Keratinocyte (primary cell): ENCODE measurements around the gene LARGE1. TPM values are rescaled to one million over a fixed set of nuclear protein-coding genes. Genes with fewer than 3 reads are reported as not detected.

Experiments
- DNase-seq: peaks from one replicate; pipeline ENCODE4 v3.0.0-alpha.2; 2011; ENCODE audit warnings: low read depth, missing footprints, low spot score
- FAIRE-seq: peaks from 2 replicates; lab custom pipeline; 2011; peaks lifted over from hg19 to GRCh38; lab: Jason Lieb, UNC
- H2AFZ ChIP-seq: 2 replicates; pipeline ENCODE4 v1.6.0; 2012; ENCODE audit warnings: low read length, control low read depth, inconsistent platforms; ENCODE audit not compliant: control insufficient read depth
- H3K27ac ChIP-seq: 2 replicates; pipeline ENCODE4 v1.5.1; 2011; ENCODE audit warnings: low read length; ENCODE audit not compliant: control insufficient read depth, insufficient read depth
- H3K27me3 ChIP-seq: 3 replicates; pipeline ENCODE4 v1.6.0; 2011; ENCODE audit warnings: low read length; ENCODE audit not compliant: control insufficient read depth, insufficient read depth; ENCODE audit errors: extremely low read depth
- H3K36me3 ChIP-seq, 2 experiments: 2 replicates in 1 of 2; 3 replicates in 1 of 2; pipeline ENCODE4 v1.5.1; 2011; ENCODE audit warnings: low read length in 2 of 2, mild to moderate bottlenecking in 1 of 2; ENCODE audit not compliant: control insufficient read depth in 2 of 2, insufficient read depth in 2 of 2; ENCODE audit errors: extremely low read depth in 1 of 2
- H3K4me1 ChIP-seq: 3 replicates; pipeline ENCODE4 v1.5.1; 2011; ENCODE audit warnings: low read length; ENCODE audit not compliant: control insufficient read depth, insufficient read depth; ENCODE audit errors: extremely low read depth
- H3K4me2 ChIP-seq: 3 replicates; pipeline ENCODE4 v1.6.0; 2011; ENCODE audit warnings: low read depth, low read length; ENCODE audit not compliant: control insufficient read depth, insufficient read depth; ENCODE audit errors: extremely low read depth
- H3K4me3 ChIP-seq, 3 experiments: fragments of 200-600 bp in 1 of 3; sonication (generic) in 1 of 3; 2 replicates in 2 of 3; 3 replicates in 1 of 3; pipeline ENCODE4 v1.5.1; 2011 to 2016; ENCODE audit warnings: low read length in 3 of 3, mild to moderate bottlenecking in 3 of 3, control low read depth in 2 of 3, inconsistent platforms in 1 of 3, low read depth in 1 of 3, mixed read lengths in 1 of 3, mixed run types in 1 of 3, moderate library complexity in 1 of 3; ENCODE audit not compliant: control insufficient read depth in 2 of 3, insufficient read depth in 2 of 3; ENCODE audit errors: extremely low read depth in 1 of 3
- H3K79me2 ChIP-seq: 2 replicates; pipeline ENCODE4 v1.6.0; 2012; ENCODE audit warnings: low read length; ENCODE audit not compliant: control insufficient read depth, insufficient read depth
- H3K9ac ChIP-seq: 3 replicates; pipeline ENCODE4 v1.6.0; 2011; ENCODE audit warnings: low read length; ENCODE audit not compliant: control insufficient read depth, insufficient read depth; ENCODE audit errors: extremely low read depth
- H3K9me1 ChIP-seq: 3 replicates; pipeline ENCODE4 v1.6.0; 2011; ENCODE audit warnings: low read length; ENCODE audit not compliant: control insufficient read depth, insufficient read depth; ENCODE audit errors: extremely low read depth
- H3K9me3 ChIP-seq: 2 replicates; pipeline ENCODE4 v1.5.1; 2012; ENCODE audit warnings: low read depth, low read length; ENCODE audit not compliant: control insufficient read depth
- H4K20me1 ChIP-seq: 3 replicates; pipeline ENCODE4 v1.6.0; 2011; ENCODE audit warnings: low read length; ENCODE audit not compliant: control insufficient read depth, insufficient read depth; ENCODE audit errors: extremely low read depth
- EZH2 ChIP-seq: IDR thresholded peaks from one replicate; pipeline ENCODE4 v1.6.1; 2012; ENCODE audit warnings: inconsistent platforms, mild to moderate bottlenecking, low read length, moderate library complexity
- dilution Hi-C: fragments of 300-500 bp; cut with MboI; formaldehyde crosslinking; loops from one replicate; pipeline ENCODE4 v1.7.0; 2020; ENCODE audit warnings: low sequenced_read_pairs; ENCODE audit not compliant: extremely low pct_ligation_motif_present
- polyA plus RNA-seq, 5 experiments: library from polyadenylated mRNA; depleted of rRNA in 3 of 5; stranded (reverse) in 3 of 5; stranded (forward) in 1 of 5; unstranded in 1 of 5; fragments of >200 nt; gene quantifications; 1 replicate in 1 of 5; 2 replicates in 3 of 5; 3 replicates in 1 of 5; pipeline versions ENCODE4 v1.2.1 to v1.2.3, GENCODE V29; 2011 to 2012; ENCODE audit warnings: missing spikeins in 2 of 5, low read depth in 1 of 5, low replicate concordance in 1 of 5
- TF ChIP-seq, protein P1 (sequence below), 3 experiments: IDR thresholded peaks in 1 of 3; conservative IDR thresholded peaks in 1 of 3; optimal IDR thresholded peaks in 1 of 3; 2 replicates in 2 of 3; 3 replicates in 1 of 3; pipeline versions ENCODE3 to v1.5.1; 2011; ENCODE audit warnings: low read length in 3 of 3, mild to moderate bottlenecking in 3 of 3, moderate library complexity in 2 of 3, control low read depth in 1 of 3, inconsistent platforms in 1 of 3; ENCODE audit not compliant: insufficient read depth in 2 of 3; ENCODE audit errors: extremely low read depth in 1 of 3

Gene LARGE1
- polyA plus RNA-seq, 1 donor (not counting 4 experiments of a cell fraction or from before 2014, with no cell fraction given), result 4.5 TPM

DNA sequence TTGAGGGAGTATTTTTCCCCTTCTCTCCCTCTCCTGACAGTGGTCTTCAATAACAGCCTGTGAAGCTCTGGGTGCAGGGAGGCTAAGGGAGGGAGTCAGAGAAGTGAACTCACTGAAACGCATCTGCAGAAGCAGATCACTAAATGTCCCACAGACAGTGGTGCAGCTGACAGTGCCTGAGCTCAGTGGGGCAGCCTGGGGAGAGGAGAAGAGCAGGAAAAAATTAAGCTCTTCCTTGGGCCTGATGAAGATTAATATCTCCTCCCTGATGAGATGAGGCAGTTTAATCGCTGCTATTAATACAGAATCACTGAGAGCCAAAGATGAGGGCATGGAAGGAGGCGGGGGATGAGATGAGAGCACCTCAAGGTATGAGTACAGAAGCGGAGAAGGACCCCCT is 180.8 kb downstream of the LARGE1 start:
- H2AFZ ChIP-seq, result no peak overlapping the region
- H3K9me3 ChIP-seq, result no peaks in the 10 kb centered on the region
- no peaks in the 10 kb centered on the region for H3K27me3 ChIP-seq
- no peak overlapping the region for H3K27ac ChIP-seq
- H3K9ac ChIP-seq, result no peak overlapping the region
- DNase-seq (no peak), FAIRE-seq (no peak)
- TF ChIP-seq EZH2, result no peak
- TF ChIP-seq, protein P1, sequence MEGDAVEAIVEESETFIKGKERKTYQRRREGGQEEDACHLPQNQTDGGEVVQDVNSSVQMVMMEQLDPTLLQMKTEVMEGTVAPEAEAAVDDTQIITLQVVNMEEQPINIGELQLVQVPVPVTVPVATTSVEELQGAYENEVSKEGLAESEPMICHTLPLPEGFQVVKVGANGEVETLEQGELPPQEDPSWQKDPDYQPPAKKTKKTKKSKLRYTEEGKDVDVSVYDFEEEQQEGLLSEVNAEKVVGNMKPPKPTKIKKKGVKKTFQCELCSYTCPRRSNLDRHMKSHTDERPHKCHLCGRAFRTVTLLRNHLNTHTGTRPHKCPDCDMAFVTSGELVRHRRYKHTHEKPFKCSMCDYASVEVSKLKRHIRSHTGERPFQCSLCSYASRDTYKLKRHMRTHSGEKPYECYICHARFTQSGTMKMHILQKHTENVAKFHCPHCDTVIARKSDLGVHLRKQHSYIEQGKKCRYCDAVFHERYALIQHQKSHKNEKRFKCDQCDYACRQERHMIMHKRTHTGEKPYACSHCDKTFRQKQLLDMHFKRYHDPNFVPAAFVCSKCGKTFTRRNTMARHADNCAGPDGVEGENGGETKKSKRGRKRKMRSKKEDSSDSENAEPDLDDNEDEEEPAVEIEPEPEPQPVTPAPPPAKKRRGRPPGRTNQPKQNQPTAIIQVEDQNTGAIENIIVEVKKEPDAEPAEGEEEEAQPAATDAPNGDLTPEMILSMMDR (optimal IDR thresholded peaks at IDR 0.05 in 1 of 3, IDR thresholded peaks at IDR 0.05 in 1 of 3, conservative IDR thresholded peaks at IDR 0.05 in 1 of 3; ENCODE audit: extremely low read depth in 1 of 3, insufficient read depth in 2 of 3, low read length in 3 of 3), result no peak
- no peak overlapping the region for H3K4me3 ChIP-seq
- H3K79me2 ChIP-seq, result no peaks in the 10 kb centered on the region
- H4K20me1 ChIP-seq, result no peaks in the 10 kb centered on the region
- no peaks in the 10 kb centered on the region for H3K9me1 ChIP-seq
- dilution Hi-C loops, result no loop called here
- no peaks in the 10 kb centered on the region for H3K4me1 ChIP-seq
- H3K4me2 ChIP-seq, result no peak overlapping the region
- no peaks in the 10 kb centered on the region for H3K36me3 ChIP-seq

DNA sequence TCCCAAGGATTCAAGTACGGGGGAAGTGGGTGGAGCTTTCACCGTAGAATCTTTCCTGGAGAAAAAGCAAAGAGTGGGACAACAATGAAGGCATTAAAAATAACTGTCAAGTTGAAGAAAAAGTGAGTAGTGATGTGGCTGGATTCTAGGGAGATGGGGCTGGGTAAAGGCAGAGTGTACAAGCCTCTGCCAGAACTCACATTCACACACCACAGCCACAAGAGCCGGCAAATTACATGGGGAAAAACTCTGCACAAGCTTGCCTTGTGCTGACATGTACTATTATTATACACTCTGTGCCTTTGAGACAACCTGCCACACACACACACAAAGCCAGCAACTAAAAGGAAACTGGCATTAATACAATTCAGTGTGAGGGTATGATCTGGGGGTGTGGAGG is 182.6 kb downstream of the LARGE1 start:
- H3K27me3 ChIP-seq, result no peaks in the 10 kb centered on the region
- H3K9me3 ChIP-seq, result no peaks in the 10 kb centered on the region
- no peak overlapping the region for H3K4me2 ChIP-seq
- no peak overlapping the region for H3K9ac ChIP-seq
- H3K36me3 ChIP-seq, result no peaks in the 10 kb centered on the region
- H3K9me1 ChIP-seq, result no peaks in the 10 kb centered on the region
- no peak for DNase-seq
- dilution Hi-C loops, result no loop called here
- H3K27ac ChIP-seq, result no peak overlapping the region
- H3K79me2 ChIP-seq, result no peaks in the 10 kb centered on the region
- TF ChIP-seq, protein P1 (optimal IDR thresholded peaks at IDR 0.05 in 1 of 3, IDR thresholded peaks at IDR 0.05 in 1 of 3, conservative IDR thresholded peaks at IDR 0.05 in 1 of 3; ENCODE audit: extremely low read depth in 1 of 3, insufficient read depth in 2 of 3, low read length in 3 of 3), result no peak
- TF ChIP-seq EZH2, result no peak
- no peaks in the 10 kb centered on the region for H4K20me1 ChIP-seq
- H3K4me1 ChIP-seq, result no peaks in the 10 kb centered on the region
- H2AFZ ChIP-seq, result no peak overlapping the region
- no peak overlapping the region for H3K4me3 ChIP-seq
- no peak for FAIRE-seq
